Thoracic aorta (tissue), 2 donors: ENCODE data around the gene PNPLA7. TPM values are rescaled to one million over a fixed set of nuclear protein-coding genes. Genes with fewer than 3 reads are reported as not detected.
"Not testable (repeated sequence)": the region's sequence is repeated elsewhere in the genome, so short reads cannot be mapped to it uniquely, and the experiment has no call there.

Source experiments
- ATAC-seq: fragments of 150-250 bp; one replicate; pipeline ENCODE4 v1.8.0; 2017; ENCODE audit warnings: low read depth; ENCODE audit not compliant: insufficient number of reproducible peaks, low FRiP score
- DNase-seq: peaks from one replicate; pipeline ENCODE4 v3.0.0-alpha.2; 2020; ENCODE audit warnings: low spot score
- H3K27ac ChIP-seq, 2 donors: fragments of 200-600 bp; sonication (generic); 1 replicate in 1 of 2; 2 replicates in 1 of 2; pipeline ENCODE4 v1.5.1; 2016; ENCODE audit warnings: mild to moderate bottlenecking in 2 of 2, moderate library complexity in 2 of 2
- H3K27me3 ChIP-seq: fragments of 200-600 bp; sonication (generic); replicated peaks from 2 replicates; pipeline ENCODE4 v1.6.0; 2016; ENCODE audit warnings: mild to moderate bottlenecking; ENCODE audit not compliant: insufficient read depth
- H3K36me3 ChIP-seq: fragments of 200-600 bp; sonication (generic); one replicate; pipeline ENCODE4 v1.5.1; 2016
- H3K4me1 ChIP-seq, 2 donors: fragments of 200-600 bp; sonication (generic); 1 replicate in 1 of 2; 2 replicates in 1 of 2; pipeline versions ENCODE4 v1.5.1 to v1.6.0; 2016; ENCODE audit warnings: low read depth in 2 of 2, mild to moderate bottlenecking in 1 of 2; ENCODE audit not compliant: control insufficient read depth in 1 of 2
- H3K4me3 ChIP-seq: fragments of 200-600 bp; sonication (generic); 2 replicates; pipeline ENCODE4 v1.5.1; 2016; ENCODE audit warnings: mild to moderate bottlenecking
- H3K9me3 ChIP-seq: fragments of 200-600 bp; sonication (generic); 2 replicates; pipeline ENCODE4 v1.5.1; 2016
- total RNA-seq, 2 donors: library from RNA; depleted of rRNA; stranded (reverse); fragments of >200 nt; gene quantifications; one replicate each; pipeline versions ENCODE4 v1.1.0 to v1.2.3, GENCODE V29; 2016
- TF ChIP-seq, protein P1 (sequence below): fragments of 200-600 bp; sonication (generic); IDR thresholded peaks from one replicate; pipeline ENCODE4 v1.5.1; 2019; ENCODE audit warnings: antibody characterized with exemption

PNPLA7 gene
- total RNA-seq, 2 donors from 2014 or later, result 12.7 to 21.4 TPM

DNA sequence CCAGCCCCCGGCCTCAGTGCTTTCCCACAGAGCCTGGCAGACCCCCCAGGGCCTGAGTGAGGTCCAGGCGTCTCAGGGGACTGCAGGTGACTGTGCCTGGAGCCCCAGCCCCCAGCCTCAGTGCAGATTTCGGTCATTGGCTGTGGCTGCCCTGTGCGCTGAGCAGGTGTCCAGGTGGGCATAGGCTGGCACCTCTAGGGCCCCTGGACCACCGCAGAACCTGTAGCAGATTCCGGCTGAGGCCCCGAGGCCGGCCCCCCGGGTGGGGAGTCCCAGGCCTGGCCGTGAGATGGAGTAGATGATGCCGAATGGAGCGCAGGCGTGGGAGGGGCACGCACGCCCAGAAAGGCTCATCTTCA, 139.3 kb downstream of the PNPLA7 start:
- H3K9me3 ChIP-seq, result no peaks in the 10 kb centered on the region
- H3K4me3 ChIP-seq, result peak overlapping the region; percentile 53
- peak overlapping the region in 1 of 2 donors; percentile 48 for H3K27ac ChIP-seq

DNA sequence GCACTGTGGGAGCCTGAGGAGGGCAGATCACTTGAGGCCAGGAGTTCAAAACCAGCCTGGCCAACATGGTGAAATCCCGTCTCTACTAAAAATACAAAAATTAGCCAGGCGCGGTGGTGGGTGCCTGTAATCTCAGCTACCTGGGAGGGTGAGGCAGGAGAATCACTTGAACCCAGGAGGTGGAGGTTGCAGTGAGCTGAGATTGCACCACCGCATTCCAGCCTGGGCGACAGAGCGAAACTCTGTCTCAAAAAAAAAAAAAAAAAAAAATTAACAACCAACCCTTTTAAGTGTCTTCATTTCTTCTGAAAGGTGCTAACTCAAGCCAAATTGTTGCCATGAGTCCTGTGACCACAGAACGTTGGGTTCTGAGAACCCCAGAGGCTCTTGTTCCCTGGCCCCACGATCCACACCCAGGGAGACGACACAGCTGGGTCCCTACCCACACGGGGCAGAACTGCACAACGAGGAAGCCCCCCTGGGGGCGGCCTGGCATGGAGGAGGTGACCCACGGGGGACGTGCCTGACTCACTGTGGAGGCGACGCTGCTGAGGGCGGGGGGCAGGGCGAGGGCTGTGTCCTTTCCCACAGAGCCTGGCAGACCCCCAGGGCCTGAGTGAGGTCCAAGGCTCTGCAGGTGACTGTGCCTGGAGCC, 139.8 kb downstream of the PNPLA7 start:
- not testable (repeated sequence) for H3K4me3 ChIP-seq, H3K9me3 ChIP-seq, H3K27ac ChIP-seq, H3K27me3 ChIP-seq, DNase-seq, H3K36me3 ChIP-seq, ATAC-seq
- peaks cover 30 to 45% of the 10 kb centered on the region in 2 donors for H3K4me1 ChIP-seq

More for the DNA sequence above, 139.3 kb downstream of the PNPLA7 start:
- no peaks in the 10 kb centered on the region for H3K36me3 ChIP-seq
- DNase-seq, result no peak
- H3K27me3 ChIP-seq, result no peaks in the 10 kb centered on the region
- TF ChIP-seq, protein P1, sequence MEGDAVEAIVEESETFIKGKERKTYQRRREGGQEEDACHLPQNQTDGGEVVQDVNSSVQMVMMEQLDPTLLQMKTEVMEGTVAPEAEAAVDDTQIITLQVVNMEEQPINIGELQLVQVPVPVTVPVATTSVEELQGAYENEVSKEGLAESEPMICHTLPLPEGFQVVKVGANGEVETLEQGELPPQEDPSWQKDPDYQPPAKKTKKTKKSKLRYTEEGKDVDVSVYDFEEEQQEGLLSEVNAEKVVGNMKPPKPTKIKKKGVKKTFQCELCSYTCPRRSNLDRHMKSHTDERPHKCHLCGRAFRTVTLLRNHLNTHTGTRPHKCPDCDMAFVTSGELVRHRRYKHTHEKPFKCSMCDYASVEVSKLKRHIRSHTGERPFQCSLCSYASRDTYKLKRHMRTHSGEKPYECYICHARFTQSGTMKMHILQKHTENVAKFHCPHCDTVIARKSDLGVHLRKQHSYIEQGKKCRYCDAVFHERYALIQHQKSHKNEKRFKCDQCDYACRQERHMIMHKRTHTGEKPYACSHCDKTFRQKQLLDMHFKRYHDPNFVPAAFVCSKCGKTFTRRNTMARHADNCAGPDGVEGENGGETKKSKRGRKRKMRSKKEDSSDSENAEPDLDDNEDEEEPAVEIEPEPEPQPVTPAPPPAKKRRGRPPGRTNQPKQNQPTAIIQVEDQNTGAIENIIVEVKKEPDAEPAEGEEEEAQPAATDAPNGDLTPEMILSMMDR, result no peak
- no peak for ATAC-seq
- H3K4me1 ChIP-seq, result peaks cover 30 to 45% of the 10 kb centered on the region in 2 donors

Other genes with a start within 250 kb of the PNPLA7 start
- 10 to 100 TPM in 1 of 2 donors, 1 to 10 TPM in 1; 8.5 to 16.9 TPM for gene NRARP, start 248.1 kb downstream of the PNPLA7 start, total RNA-seq
- gene EXD3, start 127.2 kb downstream of the PNPLA7 start, total RNA-seq, result 10 to 100 TPM; 22.7 to 29.4 TPM
- gene NOXA1, start 127.0 kb downstream of the PNPLA7 start, total RNA-seq, result 1 to 10 TPM; 3.5 to 9.6 TPM
- not detected for gene ENTPD8, start 109.0 kb downstream of the PNPLA7 start, total RNA-seq
- 100 to 1,000 TPM; 168 to 251 TPM for gene NSMF, start 91.1 kb downstream of the PNPLA7 start, total RNA-seq
- gene MRPL41, start 1.5 kb upstream of the PNPLA7 start, total RNA-seq, result 10 to 100 TPM; 23.5 to 54.3 TPM
- 10 to 100 TPM; 36.8 to 43.7 TPM for gene DPH7, start 28.5 kb upstream of the PNPLA7 start, total RNA-seq
- gene ZMYND19, start 40.1 kb upstream of the PNPLA7 start, total RNA-seq, result 10 to 100 TPM; 10.8 to 14.1 TPM
- 10 to 100 TPM; 40.5 to 56.4 TPM for gene ARRDC1, start 55.3 kb upstream of the PNPLA7 start, total RNA-seq
- 100 to 1,000 TPM in 1 of 2 donors, 10 to 100 TPM in 1; 67.6 to 150 TPM for gene EHMT1, start 68.6 kb upstream of the PNPLA7 start, total RNA-seq